Gastrocnemius medialis (tissue), 4 donors: ENCODE results near the gene VIT. TPM values are rescaled to one million over a fixed set of nuclear protein-coding genes. Genes with fewer than 3 reads are reported as not detected.
"Not testable (repeated sequence)": the region's sequence is repeated elsewhere in the genome, so short reads cannot be mapped to it uniquely, and the experiment has no call there.

Source experiments
- ATAC-seq, 2 donors: fragments of 150-250 bp; one replicate each; pipeline ENCODE4 v1.9.1; 2016
- DNase-seq, 2 donors: peaks; one replicate each; pipeline ENCODE4 v3.0.0-alpha.2; 2019
- H3K27ac ChIP-seq, 4 donors: fragments of 200-600 bp; sonication (generic); 1 replicate in 1 of 4; 2 replicates in 3 of 4; pipeline ENCODE4 v1.5.1; 2016 to 2018; ENCODE audit warnings: mild to moderate bottlenecking in 2 of 4, moderate library complexity in 1 of 4
- H3K27me3 ChIP-seq, 3 donors: fragments of 200-600 bp; sonication (generic) in 2 of 3; 1 replicate in 1 of 3; 2 replicates in 2 of 3; pipeline versions ENCODE4 v1.5.1 to v1.6.0; 2016 to 2019; ENCODE audit warnings: mild to moderate bottlenecking in 1 of 3, moderate library complexity in 1 of 3
- H3K36me3 ChIP-seq, 2 donors: fragments of 200-600 bp; sonication (generic) in 1 of 2; one replicate each; pipeline ENCODE4 v1.5.1; 2017 to 2018
- H3K4me1 ChIP-seq, 2 donors: fragments of 200-600 bp; sonication (generic) in 1 of 2; one replicate each; pipeline ENCODE4 v1.5.1; 2016 to 2017; ENCODE audit warnings: mild to moderate bottlenecking in 2 of 2
- H3K4me3 ChIP-seq, 4 donors: fragments of 200-600 bp; sonication (generic) in 3 of 4; 1 replicate in 1 of 4; 2 replicates in 3 of 4; pipeline ENCODE4 v1.5.1; 2016 to 2019; ENCODE audit warnings: mild to moderate bottlenecking in 2 of 4
- H3K9me3 ChIP-seq, 3 donors: fragments of 200-600 bp; sonication (generic) in 2 of 3; 1 replicate in 1 of 3; 2 replicates in 2 of 3; pipeline ENCODE4 v1.5.1; 2016 to 2019
- POLR2A ChIP-seq, 2 donors: fragments of 450-650 bp; IDR thresholded peaks; one replicate each; pipeline ENCODE4 v1.6.1; 2017; ENCODE audit warnings: antibody characterized with exemption in 2 of 2, mild to moderate bottlenecking in 2 of 2, moderate library complexity in 2 of 2
- in situ Hi-C, 4 donors: fragments of 200-750 bp; cut with MboI; loops; one replicate each; pipeline versions ENCODE4 v1.15.0 to v1.8.0; 2017; ENCODE audit warnings: low sequenced_read_pairs in 4 of 4
- intact Hi-C: fragments of 100-400 bp; cut with DNase I; formaldehyde crosslinking; loops from one replicate; pipeline ENCODE4 v1.15.1; 2023; ENCODE audit warnings: low total_unique reads
- total RNA-seq, 4 donors: library from RNA; depleted of rRNA; stranded (reverse); fragments of >200 nt; gene quantifications; one replicate each; pipeline versions ENCODE4 v1.1.0 to v1.2.3, GENCODE V29; 2016
- TF ChIP-seq, protein P1 (sequence below), 5 experiments: fragments of 450-650 bp in 3 of 5; fragments of 200-600 bp in 2 of 5; sonication (generic) in 2 of 5; IDR thresholded peaks in 4 of 5; conservative IDR thresholded peaks in 1 of 5; 1 replicate in 4 of 5; 2 replicates in 1 of 5; pipeline ENCODE4 v1.5.1; 2016 to 2019; ENCODE audit warnings: antibody characterized with exemption in 5 of 5, mild to moderate bottlenecking in 3 of 5, moderate library complexity in 3 of 5

VIT gene
- total RNA-seq, 4 donors from 2014 or later = 14.4 to 27.3 (median 17.6) TPM

DNA sequence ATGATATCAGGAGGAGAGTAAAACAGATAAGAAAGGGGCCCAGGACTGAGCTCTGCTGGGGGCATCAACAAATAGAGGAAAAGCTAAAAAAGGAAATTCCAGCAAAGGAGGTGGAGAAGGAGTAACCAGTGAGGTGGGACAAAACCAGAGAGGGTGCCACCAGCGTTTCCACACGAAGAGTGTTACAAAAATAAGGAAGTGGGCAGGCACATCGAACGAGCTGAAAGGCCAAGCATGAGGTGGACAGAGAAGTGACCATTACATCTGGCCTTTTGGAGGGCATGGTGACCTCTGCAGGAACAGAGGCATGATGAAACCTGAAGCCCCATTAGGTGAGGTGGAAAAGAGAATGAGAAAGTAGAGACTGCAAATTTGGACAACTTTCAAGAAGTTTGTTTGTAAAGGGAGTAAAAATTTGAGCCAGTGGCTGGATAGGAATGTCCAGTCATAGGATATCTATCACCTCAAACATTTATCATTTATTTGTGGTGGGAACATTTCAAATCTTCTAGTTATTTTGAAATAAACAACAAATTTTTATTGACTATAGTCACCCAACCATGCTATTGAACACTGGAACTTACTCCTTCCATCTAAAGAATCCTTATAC is 18.4 kb upstream of the VIT start:
- no peak for DNase-seq
- in situ Hi-C loops = no loop called here
- TF ChIP-seq, protein P1, sequence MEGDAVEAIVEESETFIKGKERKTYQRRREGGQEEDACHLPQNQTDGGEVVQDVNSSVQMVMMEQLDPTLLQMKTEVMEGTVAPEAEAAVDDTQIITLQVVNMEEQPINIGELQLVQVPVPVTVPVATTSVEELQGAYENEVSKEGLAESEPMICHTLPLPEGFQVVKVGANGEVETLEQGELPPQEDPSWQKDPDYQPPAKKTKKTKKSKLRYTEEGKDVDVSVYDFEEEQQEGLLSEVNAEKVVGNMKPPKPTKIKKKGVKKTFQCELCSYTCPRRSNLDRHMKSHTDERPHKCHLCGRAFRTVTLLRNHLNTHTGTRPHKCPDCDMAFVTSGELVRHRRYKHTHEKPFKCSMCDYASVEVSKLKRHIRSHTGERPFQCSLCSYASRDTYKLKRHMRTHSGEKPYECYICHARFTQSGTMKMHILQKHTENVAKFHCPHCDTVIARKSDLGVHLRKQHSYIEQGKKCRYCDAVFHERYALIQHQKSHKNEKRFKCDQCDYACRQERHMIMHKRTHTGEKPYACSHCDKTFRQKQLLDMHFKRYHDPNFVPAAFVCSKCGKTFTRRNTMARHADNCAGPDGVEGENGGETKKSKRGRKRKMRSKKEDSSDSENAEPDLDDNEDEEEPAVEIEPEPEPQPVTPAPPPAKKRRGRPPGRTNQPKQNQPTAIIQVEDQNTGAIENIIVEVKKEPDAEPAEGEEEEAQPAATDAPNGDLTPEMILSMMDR (IDR thresholded peaks at IDR 0.05 in 4 of 5, conservative IDR thresholded peaks at IDR 0.05 in 1 of 5) = no peak
- TF ChIP-seq POLR2A (IDR thresholded peaks at IDR 0.05) = no peak

DNA sequence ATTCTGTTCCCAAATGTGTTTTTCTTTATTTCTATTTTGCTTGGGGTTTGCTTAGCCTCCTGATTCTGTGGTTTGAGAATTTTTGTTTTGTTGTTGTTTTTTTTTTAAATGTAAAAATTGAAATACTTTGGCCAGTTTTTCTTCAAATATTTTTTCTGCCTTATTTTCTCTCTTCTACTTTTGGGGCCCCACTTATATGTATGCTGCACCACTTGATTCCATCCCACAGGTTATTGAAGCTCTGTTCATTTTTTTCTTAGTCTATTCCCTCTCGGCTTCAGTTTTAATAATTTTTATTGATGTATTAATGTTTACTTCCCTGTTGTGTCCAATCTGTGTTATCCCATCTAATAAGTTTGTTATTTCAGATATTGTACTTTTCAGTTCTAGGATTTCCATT is 17.7 kb upstream of the VIT start:
- H3K4me1 ChIP-seq = no peaks in the 10 kb centered on the region
- TF ChIP-seq POLR2A (IDR thresholded peaks at IDR 0.05) = no peak
- TF ChIP-seq, protein P1 (IDR thresholded peaks at IDR 0.05 in 4 of 5, conservative IDR thresholded peaks at IDR 0.05 in 1 of 5) = no peak
- no peak overlapping the region for H3K4me3 ChIP-seq
- no peaks in the 10 kb centered on the region for H3K36me3 ChIP-seq
- in situ Hi-C loops = no loop called here
- intact Hi-C loops = no loop called here
- ATAC-seq = no peak
- H3K9me3 ChIP-seq = no peaks in the 10 kb centered on the region
- no peak overlapping the region for H3K27ac ChIP-seq
- DNase-seq = no peak
- H3K27me3 ChIP-seq = no peaks in the 10 kb centered on the region

More for the DNA sequence above, 18.4 kb upstream of the VIT start:
- H3K27me3 ChIP-seq = no peaks in the 10 kb centered on the region
- no peaks in the 10 kb centered on the region for H3K9me3 ChIP-seq
- H3K36me3 ChIP-seq = no peaks in the 10 kb centered on the region
- intact Hi-C loops = no loop called here
- no peak overlapping the region for H3K4me3 ChIP-seq
- H3K27ac ChIP-seq = no peak overlapping the region
- no peaks in the 10 kb centered on the region for H3K4me1 ChIP-seq
- no peak for ATAC-seq

DNA sequence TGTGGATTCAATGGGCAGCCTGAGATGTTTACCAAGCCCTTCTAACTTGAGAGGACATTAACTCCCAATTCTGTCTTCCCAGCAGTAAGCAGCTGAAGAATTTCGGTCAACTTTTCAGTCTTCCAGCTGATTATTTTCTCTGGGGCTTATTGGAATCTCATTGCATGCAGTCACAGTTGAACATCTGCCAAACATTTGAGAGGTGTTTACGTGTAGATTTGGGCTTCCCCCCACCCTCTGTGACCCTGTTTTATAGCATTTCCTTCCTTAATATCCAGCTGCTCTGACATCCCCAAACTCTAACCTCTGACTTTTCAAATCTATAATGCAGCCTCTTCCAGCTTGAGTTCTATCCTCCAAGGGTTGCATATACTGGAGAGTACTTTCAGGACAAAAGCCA is 16.5 kb upstream of the VIT start:
- H3K36me3 ChIP-seq = no peaks in the 10 kb centered on the region
- no peaks in the 10 kb centered on the region for H3K4me1 ChIP-seq
- DNase-seq (no peak), ATAC-seq (no peak)
- intact Hi-C loops = no loop called here
- H3K4me3 ChIP-seq = no peak overlapping the region
- no peaks in the 10 kb centered on the region for H3K9me3 ChIP-seq
- TF ChIP-seq, protein P1 (IDR thresholded peaks at IDR 0.05 in 4 of 5, conservative IDR thresholded peaks at IDR 0.05 in 1 of 5) = no peak
- no peak for TF ChIP-seq POLR2A (IDR thresholded peaks at IDR 0.05)
- H3K27ac ChIP-seq = no peak overlapping the region
- in situ Hi-C loops = no loop called here
- H3K27me3 ChIP-seq = no peaks in the 10 kb centered on the region

DNA sequence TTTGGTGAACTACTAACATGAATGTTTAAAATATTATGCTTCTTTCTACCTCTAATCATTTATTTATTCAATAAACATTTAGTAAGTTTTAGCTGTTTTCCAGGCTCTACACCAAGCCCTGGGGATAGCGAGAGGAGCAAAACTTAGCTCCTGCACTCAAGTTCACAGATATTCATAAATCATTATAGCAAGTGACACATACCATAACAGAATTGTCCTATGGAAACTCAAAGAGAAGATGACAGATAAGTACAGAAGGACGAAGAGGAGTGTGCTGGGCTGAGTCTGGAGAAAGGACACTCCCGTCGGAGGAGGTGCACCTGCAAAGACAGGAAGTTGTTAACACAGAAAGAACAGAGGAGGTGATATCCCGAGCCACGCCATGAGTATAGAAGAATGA is 13.9 kb upstream of the VIT start:
- Histone ChIP-seq H3K4me3 (no peak overlapping the region), H3K4me1 (no peaks in the 10 kb centered on the region), H3K36me3 (no peaks in the 10 kb centered on the region), H3K27me3 (no peaks in the 10 kb centered on the region), H3K9me3 (no peaks in the 10 kb centered on the region), H3K27ac (no peak overlapping the region)
- in situ Hi-C loops = no loop called here
- DNase-seq = no peak
- ATAC-seq = no peak
- no peak for TF ChIP-seq POLR2A (IDR thresholded peaks at IDR 0.05)
- TF ChIP-seq, protein P1 (IDR thresholded peaks at IDR 0.05 in 4 of 5, conservative IDR thresholded peaks at IDR 0.05 in 1 of 5) = no peak
- intact Hi-C loops = no loop called here

DNA sequence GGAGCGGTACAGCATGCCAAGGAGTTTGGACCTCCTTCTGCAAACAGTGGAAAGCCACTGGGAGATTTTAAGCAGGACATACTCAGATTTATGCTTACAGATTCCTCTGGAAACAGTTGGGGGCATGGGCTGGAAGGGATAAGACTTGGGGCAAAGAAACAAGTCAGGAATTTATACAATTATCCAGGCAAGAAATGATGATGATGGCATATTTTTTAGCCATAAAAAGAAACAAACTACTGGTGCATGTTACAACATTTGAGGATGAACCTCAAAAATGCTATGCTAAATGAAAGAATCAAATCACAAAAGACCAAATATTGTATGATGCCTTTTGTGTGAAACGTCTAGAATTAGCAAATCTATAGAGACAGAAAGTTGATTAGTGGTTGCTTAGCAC is 13.5 kb upstream of the VIT start:
- intact Hi-C loops = no loop called here
- Histone ChIP-seq H3K27ac (no peak overlapping the region), H3K9me3 (no peaks in the 10 kb centered on the region), H3K27me3 (no peaks in the 10 kb centered on the region), H3K4me1 (no peaks in the 10 kb centered on the region), H3K4me3 (no peak overlapping the region), H3K36me3 (no peaks in the 10 kb centered on the region)
- TF ChIP-seq, protein P1 (IDR thresholded peaks at IDR 0.05 in 4 of 5, conservative IDR thresholded peaks at IDR 0.05 in 1 of 5) = no peak
- TF ChIP-seq POLR2A (IDR thresholded peaks at IDR 0.05) = no peak
- in situ Hi-C loops = no loop called here
- DNase-seq = no peak
- no peak for ATAC-seq

DNA sequence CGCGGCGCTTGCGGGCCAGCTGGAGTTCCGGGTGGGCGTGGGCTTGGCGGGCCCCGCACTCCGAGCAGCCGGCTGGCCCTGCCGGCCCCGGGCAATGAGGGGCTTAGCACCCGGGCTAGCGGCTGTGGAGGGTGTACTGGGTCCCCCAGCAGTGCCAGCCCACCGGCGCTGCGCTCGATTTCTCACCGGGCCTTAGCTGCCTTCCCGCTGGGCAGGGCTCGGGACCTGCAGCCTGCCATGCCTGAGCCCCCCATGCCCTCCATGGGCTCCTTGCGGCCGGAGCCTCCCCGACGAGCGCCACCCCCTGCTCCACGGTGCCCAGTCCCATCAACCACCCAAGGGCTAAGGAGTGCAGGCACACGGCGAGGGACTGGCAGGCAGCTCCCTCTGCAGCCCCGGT is 8.2 kb upstream of the VIT start:
- H3K27me3 ChIP-seq, H3K36me3 ChIP-seq, H3K4me1 ChIP-seq, intact Hi-C loops, H3K4me3 ChIP-seq, in situ Hi-C loops, DNase-seq, H3K9me3 ChIP-seq, ATAC-seq, H3K27ac ChIP-seq: not testable (repeated sequence)

DNA sequence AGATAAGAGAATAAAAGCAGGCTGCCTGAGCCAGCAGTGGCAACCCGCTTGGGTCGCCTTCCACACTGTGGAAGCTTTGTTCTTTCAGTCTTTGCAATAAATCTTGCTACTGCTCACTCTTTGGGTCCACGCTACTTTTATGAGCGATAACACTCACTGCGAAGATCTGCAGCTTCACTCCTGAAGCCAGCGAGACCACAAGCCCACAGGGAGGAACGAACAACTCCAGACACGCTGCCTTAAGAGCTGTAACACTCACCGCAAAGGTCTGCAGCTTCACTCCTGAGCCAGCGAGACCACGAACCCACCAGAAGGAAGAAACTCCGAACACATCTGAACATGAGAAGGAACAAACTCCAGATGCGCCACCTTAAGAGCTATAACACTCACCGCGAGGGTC is 7.5 kb upstream of the VIT start:
- in situ Hi-C loops, H3K4me3 ChIP-seq, intact Hi-C loops, DNase-seq, ATAC-seq, H3K27ac ChIP-seq, H3K36me3 ChIP-seq, H3K9me3 ChIP-seq, H3K4me1 ChIP-seq, H3K27me3 ChIP-seq: not testable (repeated sequence)
